PC-3 (cell line): Measurements from ENCODE around the gene PWP1. TPM values are rescaled to one million over a fixed set of nuclear protein-coding genes. Genes with fewer than 3 reads are reported as not detected.

ENCODE experiments used
- ATAC-seq: fragments of 200-7000 bp; cut with Tn5 transposase; 2 replicates; pipeline ENCODE4 v1.9.1; 2020; ENCODE audit warnings: mild to moderate bottlenecking, moderate library complexity
- BruUV-seq: library from RNA; stranded (reverse); fragments of 400-500 nt; replicated peaks from 2 replicates; lab custom pipeline; 2021; lab: Mats Ljungman, UMichigan
- CTCF ChIA-PET: fragments of 300-600 bp; sonication (Branson Sonifier 250); formaldehyde crosslinking; loops from one replicate; lab custom pipeline; 2022; ENCODE audit warnings: antibody characterized with exemption; lab: Charles Lee
- POLR2A ChIA-PET: fragments of 300-600 bp; sonication (Branson Sonifier 250); formaldehyde crosslinking; loops from one replicate; lab custom pipeline; 2022; ENCODE audit warnings: antibody characterized with exemption; ENCODE audit not compliant: unreplicated experiment; lab: Charles Lee
- DNase-seq: peaks from one replicate; pipeline ENCODE4 v3.0.0-alpha.2; 2015
- H2AFZ ChIP-seq: fragments of 300-600 bp; sonication (generic); 2 replicates; pipeline ENCODE4 v1.6.0; 2016; ENCODE audit warnings: antibody characterized with exemption, low read length
- H3F3A ChIP-seq: fragments of 300-600 bp; sonication (generic); one replicate; pipeline ENCODE4 v1.6.0; 2017; ENCODE audit warnings: antibody characterized with exemption, low read length, control low read depth, mild to moderate bottlenecking; ENCODE audit not compliant: unreplicated experiment
- H3K27ac ChIP-seq: fragments of 300-600 bp; sonication (generic); 2 replicates; pipeline ENCODE4 v1.5.1; 2016; ENCODE audit warnings: mild to moderate bottlenecking, low read length
- H3K27me3 ChIP-seq: fragments of 300-600 bp; sonication (generic); 2 replicates; pipeline ENCODE4 v1.6.1; 2016; ENCODE audit warnings: low read length, mixed read lengths
- H3K36me3 ChIP-seq: fragments of 300-600 bp; sonication (generic); 2 replicates; pipeline ENCODE4 v1.6.1; 2016; ENCODE audit warnings: low read depth, mixed run types, low read length, mixed read lengths
- H3K4me1 ChIP-seq: fragments of 300-600 bp; sonication (generic); 2 replicates; pipeline ENCODE4 v1.5.1; 2016; ENCODE audit warnings: low read length; ENCODE audit not compliant: insufficient read depth
- H3K4me2 ChIP-seq: fragments of 300-600 bp; sonication (generic); 2 replicates; pipeline ENCODE4 v1.6.0; 2016; ENCODE audit warnings: low read length
- H3K4me3 ChIP-seq: fragments of 300-600 bp; sonication (generic); 2 replicates; pipeline ENCODE4 v1.5.1; 2016; ENCODE audit warnings: mild to moderate bottlenecking, low read length, mixed read lengths
- H3K79me2 ChIP-seq: fragments of 300-600 bp; sonication (generic); 2 replicates; pipeline ENCODE4 v1.6.1; 2017; ENCODE audit warnings: low read length, mixed read lengths
- H3K9ac ChIP-seq: fragments of 300-600 bp; sonication (generic); 2 replicates; pipeline ENCODE4 v1.6.0; 2016; ENCODE audit warnings: mild to moderate bottlenecking, low read length
- H3K9me2 ChIP-seq: fragments of 300-600 bp; sonication (generic); replicated peaks from 2 replicates; pipeline ENCODE4 v1.6.1; 2016; ENCODE audit warnings: mixed run types, low read length, mixed read lengths
- H3K9me3 ChIP-seq: fragments of 300-600 bp; sonication (generic); 2 replicates; pipeline ENCODE4 v1.6.1; 2016; ENCODE audit warnings: low read length, mixed read lengths
- H4K20me1 ChIP-seq: fragments of 300-600 bp; sonication (generic); 2 replicates; pipeline ENCODE4 v1.6.1; 2016; ENCODE audit warnings: low read length, mixed read lengths
- CTCF ChIP-seq: fragments of 300-600 bp; sonication (generic); conservative IDR thresholded peaks from 2 replicates; pipeline ENCODE4 v1.5.1; 2017; ENCODE audit warnings: antibody characterized with exemption, low read depth, mild to moderate bottlenecking, low read length
- EZH2 ChIP-seq: fragments of 300-600 bp; sonication (generic); IDR thresholded peaks from one replicate; pipeline ENCODE4 v1.6.1; 2017; ENCODE audit warnings: antibody characterized with exemption, mild to moderate bottlenecking, low read length; ENCODE audit not compliant: unreplicated experiment
- EZH2phosphoT487 ChIP-seq: fragments of 300-600 bp; sonication (generic); IDR thresholded peaks from 2 replicates; pipeline ENCODE4 v1.6.1; 2018; ENCODE audit warnings: mild to moderate bottlenecking, antibody characterized with exemption, low read length, borderline replicate concordance
- intact Hi-C: fragments of 100-400 bp; cut with micrococcal nuclease; formaldehyde crosslinking; loops from 2 replicates; pipeline ENCODE4 v1.9.0; 2023
- total RNA-seq: library from RNA; depleted of rRNA; stranded (reverse); fragments of >200 nt; gene quantifications from 2 replicates; pipeline ENCODE4 v1.2.3, GENCODE V29; 2014

Gene PWP1
- total RNA-seq, 1 experiment from 2014 or later = 85.8 TPM

GRCh38 chr12:107677671-107678070 is 7.9 kb upstream of the PWP1 start:
- ChIA-PET CTCF (interaction anchor here (0.7 kb wide), 1 partner anchor 350 kb away, joined by 3 read pairs; no protein-coding TSS in a partner anchor), POLR2A (no interaction called here)
- TF ChIP-seq EZH2 (no peak), EZH2phosphoT487 (no peak)
- H3K4me2 ChIP-seq = no peak overlapping the region
- no peak overlapping the region for H3K4me3 ChIP-seq
- intact Hi-C loops = no loop called here
- peaks cover 33% of the 10 kb centered on the region for H3K27me3 ChIP-seq
- no peaks in the 10 kb centered on the region for H3K9me3 ChIP-seq
- H4K20me1 ChIP-seq = no peaks in the 10 kb centered on the region
- H3K27ac ChIP-seq = no peak overlapping the region
- H3K4me1 ChIP-seq = no peaks in the 10 kb centered on the region
- BruUV-seq = no TSS peak
- no peak overlapping the region for H2AFZ ChIP-seq
- ATAC-seq = no peak
- no peak for DNase-seq
- H3K36me3 ChIP-seq = no peaks in the 10 kb centered on the region
- no peaks in the 10 kb centered on the region for H3K9me2 ChIP-seq
- H3K9ac ChIP-seq = no peak overlapping the region
- H3K79me2 ChIP-seq = no peaks in the 10 kb centered on the region
- no peaks in the 10 kb centered on the region for H3F3A ChIP-seq

DNA sequence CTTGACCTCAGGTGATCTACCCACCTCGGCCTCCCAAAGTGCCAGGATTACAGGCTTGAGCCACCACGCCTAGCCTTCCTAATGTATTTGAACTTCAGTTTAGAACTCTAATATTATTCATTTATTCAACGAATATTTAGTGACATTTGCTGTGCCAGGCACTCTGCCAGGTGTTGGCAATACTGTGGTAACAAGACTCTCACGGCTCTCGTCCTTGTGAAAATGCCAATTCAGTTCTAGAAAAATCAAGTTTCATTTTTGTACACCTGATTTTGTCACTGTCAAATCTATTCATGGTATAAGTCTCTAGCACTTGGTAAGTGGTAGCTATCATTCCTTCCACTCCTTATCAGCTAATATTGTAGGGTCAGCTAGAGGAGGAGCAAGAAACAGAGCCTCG is 6.3 kb upstream of the PWP1 start:
- H3K27me3 ChIP-seq = peaks cover 26% of the 10 kb centered on the region
- no peaks in the 10 kb centered on the region for H4K20me1 ChIP-seq
- peaks cover 5% of the 10 kb centered on the region for H3K4me1 ChIP-seq
- no peaks in the 10 kb centered on the region for H3K9me2 ChIP-seq
- no peak overlapping the region for H2AFZ ChIP-seq
- no peaks in the 10 kb centered on the region for H3F3A ChIP-seq
- H3K36me3 ChIP-seq = no peaks in the 10 kb centered on the region
- intact Hi-C loops = no loop called here
- TF ChIP-seq EZH2 (no peak), CTCF (no peak), EZH2phosphoT487 (no peak)
- no peak overlapping the region for H3K4me2 ChIP-seq
- no peaks in the 10 kb centered on the region for H3K79me2 ChIP-seq
- no peaks in the 10 kb centered on the region for H3K9me3 ChIP-seq
- H3K9ac ChIP-seq = no peak overlapping the region
- DNase-seq = no peak
- no TSS peak for BruUV-seq
- no peak overlapping the region for H3K27ac ChIP-seq
- ChIA-PET CTCF (interaction anchor here (0.6 kb wide), 1 partner anchor 9 kb away, joined by 3 read pairs; no protein-coding TSS in a partner anchor), POLR2A (no interaction called here)
- H3K4me3 ChIP-seq = no peak overlapping the region
- ATAC-seq = no peak

DNA sequence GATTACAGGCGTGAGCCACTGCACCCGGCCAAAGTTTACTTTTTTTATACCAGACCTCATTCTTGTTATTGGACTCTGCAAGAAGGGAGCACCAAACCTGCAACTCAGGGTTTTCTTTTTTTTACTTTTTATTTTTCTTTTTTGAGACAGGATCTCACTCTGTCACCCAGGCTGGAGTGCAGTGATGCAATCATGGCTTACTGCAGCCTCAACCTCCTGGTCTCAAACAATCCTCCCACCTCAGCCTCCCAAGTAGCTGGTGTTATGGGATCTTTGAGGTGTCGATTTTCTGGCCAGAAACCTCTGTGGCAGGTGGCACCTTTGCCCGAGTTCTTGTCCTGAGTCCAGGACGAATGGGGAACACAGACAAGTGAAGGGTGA is 4.2 kb upstream of the PWP1 start:
- POLR2A ChIA-PET = no interaction called here
- Histone ChIP-seq H2AFZ (no peak overlapping the region), H3K4me3 (no peak overlapping the region), H3K9me3 (no peaks in the 10 kb centered on the region), H3K9ac (no peak overlapping the region), H3K9me2 (no peaks in the 10 kb centered on the region), H3K27me3 (peaks cover 26% of the 10 kb centered on the region), H3K4me1 (peaks cover 16% of the 10 kb centered on the region), H3K36me3 (no peaks in the 10 kb centered on the region), H3K79me2 (peaks cover 8% of the 10 kb centered on the region), H4K20me1 (no peaks in the 10 kb centered on the region), H3F3A (peaks cover 6% of the 10 kb centered on the region), H3K4me2 (no peak overlapping the region), H3K27ac (no peak overlapping the region)
- CTCF ChIA-PET = no interaction called here
- no TSS peak for BruUV-seq
- intact Hi-C loops = loop anchor here (10.0 kb wide), 1 partner anchor 833 kb away; the partner anchor contains the start of gene FICD
- DNase-seq (no peak), ATAC-seq (no peak)
- TF ChIP-seq CTCF (no peak), EZH2 (no peak), EZH2phosphoT487 (no peak)
